ENCODE data around the gene GPR78. TPM values are rescaled to one million over a fixed set of nuclear protein-coding genes. Genes with fewer than 3 reads are reported as not detected.
A peak's percentile ranks its signal among the peaks of the same experiment; 100 is the strongest.

The GPR78 gene
- total RNA-seq, 1 experiment from 2014 or later = not detected

DNA sequence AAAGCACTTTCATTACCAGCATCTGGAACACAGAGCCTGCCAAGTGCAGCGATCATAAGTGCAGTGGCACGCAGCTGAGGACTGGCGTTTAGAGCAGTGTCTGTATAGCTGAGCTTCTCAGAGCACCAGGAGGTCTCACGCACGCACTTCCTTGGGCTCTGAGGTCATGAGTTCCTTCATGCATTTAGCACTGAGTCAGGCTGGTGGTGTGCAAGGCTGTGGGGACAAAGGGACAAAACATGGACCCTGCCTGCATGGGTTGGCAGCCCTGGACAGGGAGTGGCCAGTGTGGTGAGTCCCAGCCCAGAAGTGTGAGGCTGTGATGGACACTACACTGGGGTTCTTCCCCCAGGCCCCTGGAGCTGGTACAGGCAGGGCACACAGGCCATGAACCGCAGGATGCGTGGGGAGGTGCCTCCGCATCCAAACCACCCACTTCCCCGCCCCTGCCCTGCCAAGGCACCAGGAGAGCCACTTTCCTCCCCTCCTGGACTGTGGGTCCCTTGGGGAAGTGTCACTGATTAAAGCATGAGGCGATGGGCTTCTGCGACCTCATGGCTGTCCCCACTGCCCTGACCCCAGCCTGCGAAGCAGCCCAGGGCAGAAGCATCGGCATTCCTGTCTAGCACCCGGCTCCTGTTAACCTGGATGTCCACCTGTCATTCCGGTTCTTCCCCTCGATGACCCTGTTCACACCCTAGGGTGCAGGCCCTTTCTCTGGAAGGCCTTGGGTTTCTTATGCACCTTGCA is 37.2 kb upstream of the GPR78 start:
- Histone ChIP-seq H3K27me3 (ENCODE audit: low read length) (no peaks in the 10 kb centered on the region), H4K20me1 (ENCODE audit: insufficient read depth, low read depth, low read length) (no peaks in the 10 kb centered on the region), H3K9me3 (ENCODE audit: low read length) (no peaks in the 10 kb centered on the region), H3K79me2 (ENCODE audit: low read length) (no peaks in the 10 kb centered on the region), H3K4me2 (ENCODE audit: low read depth, low read length, poor library complexity, severe bottlenecking) (no peak overlapping the region), H3K4me3 (ENCODE audit: low read length) (no peak overlapping the region), H3K36me3 (ENCODE audit: insufficient read depth, low read length) (no peaks in the 10 kb centered on the region), H3K9me2 (replicated peaks; ENCODE audit: insufficient read depth, low read length) (no peaks in the 10 kb centered on the region), H2AFZ (ENCODE audit: low read length) (no peak overlapping the region), H3K27ac (ENCODE audit: low read length) (no peak overlapping the region), H3K9ac (ENCODE audit: low read length) (no peak overlapping the region), H3K4me1 (ENCODE audit: low read length) (no peaks in the 10 kb centered on the region)
- DNase-seq = no peak

DNA sequence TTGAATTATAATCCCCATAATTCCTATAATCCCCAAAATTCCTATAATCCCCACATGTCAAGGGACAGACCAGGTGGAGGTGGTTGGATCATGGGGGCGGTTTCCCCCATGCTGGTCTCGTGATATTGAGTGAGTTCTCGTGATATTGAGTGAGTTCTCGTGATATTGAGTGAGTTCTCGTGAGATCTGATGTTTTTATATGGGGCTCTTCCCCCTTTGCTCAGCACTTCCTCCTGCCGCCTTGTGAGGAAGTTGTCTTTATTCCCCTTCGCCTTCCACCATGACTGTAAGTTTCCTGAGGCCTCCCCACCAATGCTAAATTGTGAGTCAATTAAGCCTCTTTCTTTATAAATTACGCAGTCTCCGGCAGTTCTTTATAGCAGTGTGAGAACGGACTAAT is 36.6 kb upstream of the GPR78 start:
- Histone ChIP-seq H3K4me3 (ENCODE audit: low read length) (no peak overlapping the region), H3K27me3 (ENCODE audit: low read length) (no peaks in the 10 kb centered on the region), H3K36me3 (ENCODE audit: insufficient read depth, low read length) (no peaks in the 10 kb centered on the region), H3K4me1 (ENCODE audit: low read length) (no peaks in the 10 kb centered on the region), H3K9ac (ENCODE audit: low read length) (no peak overlapping the region), H2AFZ (ENCODE audit: low read length) (no peak overlapping the region), H4K20me1 (ENCODE audit: insufficient read depth, low read depth, low read length) (no peaks in the 10 kb centered on the region), H3K9me2 (replicated peaks; ENCODE audit: insufficient read depth, low read length) (no peaks in the 10 kb centered on the region), H3K27ac (ENCODE audit: low read length) (no peak overlapping the region), H3K9me3 (ENCODE audit: low read length) (no peaks in the 10 kb centered on the region), H3K79me2 (ENCODE audit: low read length) (no peaks in the 10 kb centered on the region), H3K4me2 (ENCODE audit: low read depth, low read length, poor library complexity, severe bottlenecking) (no peak overlapping the region)
- no peak for DNase-seq

GRCh38 chr4:8544282-8544681 is 35.9 kb upstream of the GPR78 start:
- no peaks in the 10 kb centered on the region for H4K20me1 ChIP-seq (ENCODE audit: insufficient read depth, low read depth, low read length)
- H3K4me2 ChIP-seq (ENCODE audit: low read depth, low read length, poor library complexity, severe bottlenecking) = no peak overlapping the region
- H2AFZ ChIP-seq (ENCODE audit: low read length) = no peak overlapping the region
- no peaks in the 10 kb centered on the region for H3K36me3 ChIP-seq (ENCODE audit: insufficient read depth, low read length)
- H3K4me3 ChIP-seq (ENCODE audit: low read length) = no peak overlapping the region
- no peaks in the 10 kb centered on the region for H3K9me3 ChIP-seq (ENCODE audit: low read length)
- no peaks in the 10 kb centered on the region for H3K27me3 ChIP-seq (ENCODE audit: low read length)
- no peak for DNase-seq
- H3K9ac ChIP-seq (ENCODE audit: low read length) = no peak overlapping the region
- no peaks in the 10 kb centered on the region for H3K79me2 ChIP-seq (ENCODE audit: low read length)
- H3K27ac ChIP-seq (ENCODE audit: low read length) = no peak overlapping the region
- no peaks in the 10 kb centered on the region for H3K4me1 ChIP-seq (ENCODE audit: low read length)
- no peaks in the 10 kb centered on the region for H3K9me2 ChIP-seq (replicated peaks; ENCODE audit: insufficient read depth, low read length)

GRCh38 chr4:8544741-8545438 is 35.3 kb upstream of the GPR78 start:
- Histone ChIP-seq H3K36me3 (ENCODE audit: insufficient read depth, low read length) (no peaks in the 10 kb centered on the region), H3K9me3 (ENCODE audit: low read length) (no peaks in the 10 kb centered on the region), H3K4me1 (ENCODE audit: low read length) (no peaks in the 10 kb centered on the region), H3K79me2 (ENCODE audit: low read length) (no peaks in the 10 kb centered on the region), H3K4me2 (ENCODE audit: low read depth, low read length, poor library complexity, severe bottlenecking) (no peak overlapping the region), H3K9ac (ENCODE audit: low read length) (no peak overlapping the region), H3K27me3 (ENCODE audit: low read length) (no peaks in the 10 kb centered on the region), H2AFZ (ENCODE audit: low read length) (no peak overlapping the region), H3K9me2 (replicated peaks; ENCODE audit: insufficient read depth, low read length) (no peaks in the 10 kb centered on the region), H4K20me1 (ENCODE audit: insufficient read depth, low read depth, low read length) (no peaks in the 10 kb centered on the region), H3K4me3 (ENCODE audit: low read length) (no peak overlapping the region), H3K27ac (ENCODE audit: low read length) (no peak overlapping the region)
- DNase-seq = no peak

DNA sequence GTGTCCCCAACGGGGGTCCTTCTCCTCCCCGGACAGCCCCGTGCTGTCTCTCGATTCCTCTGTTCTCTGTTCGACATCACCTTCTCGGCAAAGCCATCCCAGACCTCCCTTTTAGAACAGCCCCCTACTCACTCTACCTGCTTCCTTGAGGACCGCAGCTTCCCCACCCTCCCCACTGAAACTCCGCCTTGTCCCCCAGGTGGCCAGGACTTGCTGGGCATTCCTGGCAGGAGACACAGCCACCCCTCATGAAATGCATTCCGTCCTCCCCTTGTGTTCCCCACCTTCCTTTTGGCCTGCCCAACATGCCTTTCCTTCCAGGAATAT is 34.8 kb upstream of the GPR78 start:
- Histone ChIP-seq H3K36me3 (ENCODE audit: insufficient read depth, low read length) (no peaks in the 10 kb centered on the region), H3K9ac (ENCODE audit: low read length) (no peak overlapping the region), H3K4me1 (ENCODE audit: low read length) (no peaks in the 10 kb centered on the region), H3K4me3 (ENCODE audit: low read length) (no peak overlapping the region), H2AFZ (ENCODE audit: low read length) (no peak overlapping the region), H3K27ac (ENCODE audit: low read length) (no peak overlapping the region), H3K4me2 (ENCODE audit: low read depth, low read length, poor library complexity, severe bottlenecking) (no peak overlapping the region), H3K79me2 (ENCODE audit: low read length) (no peaks in the 10 kb centered on the region), H4K20me1 (ENCODE audit: insufficient read depth, low read depth, low read length) (no peaks in the 10 kb centered on the region), H3K9me3 (ENCODE audit: low read length) (no peaks in the 10 kb centered on the region), H3K9me2 (replicated peaks; ENCODE audit: insufficient read depth, low read length) (no peaks in the 10 kb centered on the region), H3K27me3 (ENCODE audit: low read length) (no peaks in the 10 kb centered on the region)
- DNase-seq = no peak

- no peak overlapping the region for H3K4me2 ChIP-seq (ENCODE audit: low read depth, low read length, poor library complexity, severe bottlenecking)
- H3K4me1 ChIP-seq (ENCODE audit: low read length) = no peaks in the 10 kb centered on the region
- H4K20me1 ChIP-seq (ENCODE audit: insufficient read depth, low read depth, low read length) = no peaks in the 10 kb centered on the region
Observed at GRCh38 chr4:8546766-8547107, 33.5 kb upstream of the GPR78 start.

GRCh38 chr4:8547108-8547911 is 32.9 kb upstream of the GPR78 start:
- H3K4me2 ChIP-seq (ENCODE audit: low read depth, low read length, poor library complexity, severe bottlenecking) = no peak overlapping the region
- no peak overlapping the region for H3K9ac ChIP-seq (ENCODE audit: low read length)
- H3K9me2 ChIP-seq (replicated peaks; ENCODE audit: insufficient read depth, low read length) = no peaks in the 10 kb centered on the region

More at GRCh38 chr4:8546766-8547107, 33.5 kb upstream of the GPR78 start:
- no peak for DNase-seq
- no peak overlapping the region for H2AFZ ChIP-seq (ENCODE audit: low read length)
- H3K9me2 ChIP-seq (replicated peaks; ENCODE audit: insufficient read depth, low read length) = no peaks in the 10 kb centered on the region
- no peaks in the 10 kb centered on the region for H3K36me3 ChIP-seq (ENCODE audit: insufficient read depth, low read length)
- no peak overlapping the region for H3K27ac ChIP-seq (ENCODE audit: low read length)
- H3K27me3 ChIP-seq (ENCODE audit: low read length) = no peaks in the 10 kb centered on the region
- H3K9ac ChIP-seq (ENCODE audit: low read length) = no peak overlapping the region
- no peaks in the 10 kb centered on the region for H3K79me2 ChIP-seq (ENCODE audit: low read length)
- H3K9me3 ChIP-seq (ENCODE audit: low read length) = no peaks in the 10 kb centered on the region
- no peak overlapping the region for H3K4me3 ChIP-seq (ENCODE audit: low read length)

More at GRCh38 chr4:8547108-8547911, 32.9 kb upstream of the GPR78 start:
- Histone ChIP-seq H3K27me3 (ENCODE audit: low read length) (no peaks in the 10 kb centered on the region), H2AFZ (ENCODE audit: low read length) (no peak overlapping the region), H3K36me3 (ENCODE audit: insufficient read depth, low read length) (no peaks in the 10 kb centered on the region), H3K9me3 (ENCODE audit: low read length) (no peaks in the 10 kb centered on the region), H3K4me1 (ENCODE audit: low read length) (no peaks in the 10 kb centered on the region), H3K4me3 (ENCODE audit: low read length) (no peak overlapping the region), H3K79me2 (ENCODE audit: low read length) (no peaks in the 10 kb centered on the region), H3K27ac (ENCODE audit: low read length) (no peak overlapping the region), H4K20me1 (ENCODE audit: insufficient read depth, low read depth, low read length) (no peaks in the 10 kb centered on the region)
- DNase-seq = peak; percentile 76
